ENCODE results near the gene ACOT12.

The ACOT12 gene

DNA sequence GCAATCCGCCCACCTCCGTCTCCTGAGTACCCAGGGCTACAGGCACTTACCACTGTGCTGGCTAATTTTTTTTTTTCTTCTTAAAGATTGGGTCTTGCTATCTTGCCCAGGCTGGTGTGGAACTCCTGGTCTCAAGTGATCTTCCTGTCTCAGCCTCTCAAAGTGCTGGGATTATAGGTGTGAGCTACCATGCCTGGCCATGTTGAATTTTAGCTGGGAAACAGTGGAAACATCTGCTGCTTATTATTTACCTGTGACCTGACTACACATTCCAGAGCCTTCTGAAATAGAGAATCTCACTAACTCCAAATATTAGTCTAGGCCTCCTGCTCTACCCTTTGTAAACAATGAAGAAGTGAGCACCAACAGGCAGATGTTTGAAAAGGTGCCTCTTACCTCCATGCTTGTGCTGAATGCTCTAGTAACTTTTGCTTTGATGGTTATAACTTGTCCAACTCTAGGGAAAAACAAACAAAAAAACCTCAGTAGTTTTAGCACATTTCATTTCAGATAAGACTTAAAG, 22.5 kb downstream of the ACOT12 start:
- no peak overlapping the region for H3K4me3 ChIP-seq
- no peaks in the 10 kb centered on the region for H3K36me3 ChIP-seq
- H3K4me2 ChIP-seq = no peak overlapping the region
- H3K9me3 ChIP-seq = no peaks in the 10 kb centered on the region
- no peaks in the 10 kb centered on the region for H4K20me1 ChIP-seq
- no peak overlapping the region for H3K27ac ChIP-seq
- H3K9ac ChIP-seq = no peak overlapping the region
- TF ChIP-seq Cebpa-rat (IDR thresholded peaks at IDR 0.05) = no peak
- H3K27me3 ChIP-seq = no peaks in the 10 kb centered on the region
- H3K4me1 ChIP-seq = no peaks in the 10 kb centered on the region

GRCh38 chr5:81370912-81371311, 23.0 kb downstream of the ACOT12 start:
- Histone ChIP-seq H3K4me2 (no peak overlapping the region), H3K36me3 (no peaks in the 10 kb centered on the region), H4K20me1 (no peaks in the 10 kb centered on the region), H3K4me3 (no peak overlapping the region), H3K4me1 (no peaks in the 10 kb centered on the region), H3K9ac (no peak overlapping the region), H3K9me3 (no peaks in the 10 kb centered on the region), H3K27ac (no peak overlapping the region), H3K27me3 (no peaks in the 10 kb centered on the region)
- TF ChIP-seq Cebpa-rat (IDR thresholded peaks at IDR 0.05) = no peak

- no peaks in the 10 kb centered on the region for H3K4me1 ChIP-seq
- H3K4me2 ChIP-seq = no peak overlapping the region
- no peaks in the 10 kb centered on the region for H3K27me3 ChIP-seq
- H4K20me1 ChIP-seq = no peaks in the 10 kb centered on the region
- H3K4me3 ChIP-seq = no peak overlapping the region
- no peak overlapping the region for H3K27ac ChIP-seq
- no peak overlapping the region for H3K9ac ChIP-seq
- no peaks in the 10 kb centered on the region for H3K36me3 ChIP-seq
- no peaks in the 10 kb centered on the region for H3K9me3 ChIP-seq
- no peak for TF ChIP-seq Cebpa-rat (IDR thresholded peaks at IDR 0.05)
Observed at GRCh38 chr5:81365541-81365940, 28.4 kb downstream of the ACOT12 start.

DNA sequence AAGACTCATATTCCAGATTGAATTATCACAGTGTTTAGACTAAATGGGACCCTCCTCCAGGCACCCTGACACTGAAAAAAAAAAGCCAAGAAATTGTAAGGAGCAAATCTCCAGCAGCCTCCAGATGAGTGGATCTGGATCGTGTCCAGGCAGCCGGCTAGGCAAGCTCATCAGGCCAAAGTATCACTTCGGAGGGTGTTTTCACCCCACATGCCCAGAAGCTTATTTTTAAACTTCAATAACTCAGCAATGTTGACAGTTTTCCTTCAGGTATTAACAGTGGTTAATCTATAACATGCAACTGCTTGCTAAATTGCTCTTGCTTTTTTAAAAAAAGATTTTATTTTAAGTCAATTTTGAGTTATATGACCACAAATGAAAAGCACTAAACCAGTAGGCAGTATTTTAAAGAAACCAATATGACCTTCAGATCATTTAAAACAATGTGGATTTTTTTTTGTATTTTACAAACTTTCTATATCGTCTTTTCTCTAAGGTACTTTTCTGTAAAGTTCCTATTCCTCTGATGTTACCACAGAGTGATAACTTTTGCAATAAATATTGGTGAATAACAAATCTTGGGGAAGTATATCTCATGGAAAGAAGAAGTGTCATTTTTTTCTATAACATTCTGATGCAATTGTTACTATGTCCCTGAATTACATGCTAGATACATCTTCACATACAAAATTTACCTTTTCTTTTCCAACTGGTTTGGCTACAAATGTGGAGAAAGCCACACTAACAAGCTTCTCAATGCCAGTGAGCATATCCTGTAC, 30.7 kb downstream of the ACOT12 start:
- Histone ChIP-seq H3K9me3 (no peaks in the 10 kb centered on the region), H3K4me1 (peaks cover 8% of the 10 kb centered on the region), H3K9ac (no peak overlapping the region), H3K4me2 (no peak overlapping the region), H3K4me3 (no peak overlapping the region), H4K20me1 (no peaks in the 10 kb centered on the region), H3K36me3 (no peaks in the 10 kb centered on the region), H3K27me3 (no peaks in the 10 kb centered on the region), H3K27ac (no peak overlapping the region)
- TF ChIP-seq Cebpa-rat (IDR thresholded peaks at IDR 0.05) = no peak

DNA sequence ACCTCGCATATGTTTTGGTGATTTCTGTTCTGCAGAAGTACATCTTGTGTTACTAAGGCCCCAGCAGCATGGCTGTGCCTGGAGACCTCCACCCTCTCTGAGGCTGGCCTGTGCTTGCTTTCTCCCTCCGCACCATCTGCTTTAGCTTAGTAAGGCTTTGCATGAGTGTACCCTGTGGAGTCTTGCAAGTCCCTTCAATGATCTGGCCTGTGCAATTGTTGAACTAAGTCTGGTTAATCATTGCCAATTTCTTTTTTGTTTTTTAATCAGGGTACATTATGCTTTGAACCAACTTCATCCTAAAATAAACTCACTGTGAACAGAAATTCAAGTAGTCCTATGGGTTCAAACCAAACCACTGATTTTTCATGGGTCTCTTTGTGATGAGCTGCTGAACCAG, 32.3 kb downstream of the ACOT12 start:
- H3K27me3 ChIP-seq = no peaks in the 10 kb centered on the region
- H3K4me3 ChIP-seq = no peak overlapping the region
- H3K9me3 ChIP-seq = no peaks in the 10 kb centered on the region
- no peaks in the 10 kb centered on the region for H3K36me3 ChIP-seq
- no peak overlapping the region for H3K9ac ChIP-seq
- H3K4me1 ChIP-seq = peaks cover 8% of the 10 kb centered on the region
- H4K20me1 ChIP-seq = no peaks in the 10 kb centered on the region
- no peak overlapping the region for H3K27ac ChIP-seq
- H3K4me2 ChIP-seq = no peak overlapping the region
- TF ChIP-seq Cebpa-rat (IDR thresholded peaks at IDR 0.05) = no peak

DNA sequence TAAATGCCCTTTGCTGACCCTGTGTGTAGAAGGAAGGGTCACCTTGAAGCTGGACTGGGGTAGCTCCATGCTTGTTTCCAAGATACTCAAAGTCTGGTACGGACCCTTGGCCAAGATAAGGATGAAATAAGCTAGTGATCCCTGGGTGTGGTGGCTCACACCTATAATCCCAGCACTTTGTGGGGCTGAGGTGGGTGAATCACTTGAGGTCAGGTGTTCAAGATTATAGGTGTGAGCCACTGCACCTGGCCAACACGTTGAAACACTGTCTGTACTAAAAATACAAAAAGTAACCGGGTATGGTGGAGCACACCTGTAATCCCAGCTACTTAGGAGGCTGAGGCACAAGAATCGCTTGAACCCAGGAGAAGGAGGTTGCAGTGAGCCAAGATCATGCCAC, 33.3 kb downstream of the ACOT12 start:
- Histone ChIP-seq H3K4me2 (no peak overlapping the region), H3K27ac (no peak overlapping the region), H3K27me3 (no peaks in the 10 kb centered on the region), H3K4me3 (no peak overlapping the region), H3K36me3 (no peaks in the 10 kb centered on the region), H3K9me3 (no peaks in the 10 kb centered on the region), H3K4me1 (peaks cover 8% of the 10 kb centered on the region), H3K9ac (no peak overlapping the region), H4K20me1 (no peaks in the 10 kb centered on the region)
- TF ChIP-seq Cebpa-rat (IDR thresholded peaks at IDR 0.05) = no peak

GRCh38 chr5:81359881-81360280, 34.1 kb downstream of the ACOT12 start:
- no peaks in the 10 kb centered on the region for H3K9me3 ChIP-seq
- no peak for TF ChIP-seq Cebpa-rat (IDR thresholded peaks at IDR 0.05)
- H3K27me3 ChIP-seq = no peaks in the 10 kb centered on the region
- no peak overlapping the region for H3K4me3 ChIP-seq
- no peak overlapping the region for H3K27ac ChIP-seq
- H3K9ac ChIP-seq = no peak overlapping the region
- H3K4me1 ChIP-seq = peaks cover 8% of the 10 kb centered on the region
- no peaks in the 10 kb centered on the region for H3K36me3 ChIP-seq
- no peaks in the 10 kb centered on the region for H4K20me1 ChIP-seq
- no peak overlapping the region for H3K4me2 ChIP-seq

- Histone ChIP-seq H4K20me1 (no peaks in the 10 kb centered on the region), H3K27ac (no peak overlapping the region), H3K9ac (no peak overlapping the region), H3K27me3 (no peaks in the 10 kb centered on the region), H3K4me1 (peaks cover 8% of the 10 kb centered on the region), H3K9me3 (no peaks in the 10 kb centered on the region), H3K36me3 (no peaks in the 10 kb centered on the region), H3K4me2 (peak overlapping the region; percentile 9; the same call in 1 of the 2 replicates), H3K4me3 (no peak overlapping the region)
- no peak for TF ChIP-seq Cebpa-rat (IDR thresholded peaks at IDR 0.05)
Observed at GRCh38 chr5:81359108-81359507, 34.8 kb downstream of the ACOT12 start.

DNA sequence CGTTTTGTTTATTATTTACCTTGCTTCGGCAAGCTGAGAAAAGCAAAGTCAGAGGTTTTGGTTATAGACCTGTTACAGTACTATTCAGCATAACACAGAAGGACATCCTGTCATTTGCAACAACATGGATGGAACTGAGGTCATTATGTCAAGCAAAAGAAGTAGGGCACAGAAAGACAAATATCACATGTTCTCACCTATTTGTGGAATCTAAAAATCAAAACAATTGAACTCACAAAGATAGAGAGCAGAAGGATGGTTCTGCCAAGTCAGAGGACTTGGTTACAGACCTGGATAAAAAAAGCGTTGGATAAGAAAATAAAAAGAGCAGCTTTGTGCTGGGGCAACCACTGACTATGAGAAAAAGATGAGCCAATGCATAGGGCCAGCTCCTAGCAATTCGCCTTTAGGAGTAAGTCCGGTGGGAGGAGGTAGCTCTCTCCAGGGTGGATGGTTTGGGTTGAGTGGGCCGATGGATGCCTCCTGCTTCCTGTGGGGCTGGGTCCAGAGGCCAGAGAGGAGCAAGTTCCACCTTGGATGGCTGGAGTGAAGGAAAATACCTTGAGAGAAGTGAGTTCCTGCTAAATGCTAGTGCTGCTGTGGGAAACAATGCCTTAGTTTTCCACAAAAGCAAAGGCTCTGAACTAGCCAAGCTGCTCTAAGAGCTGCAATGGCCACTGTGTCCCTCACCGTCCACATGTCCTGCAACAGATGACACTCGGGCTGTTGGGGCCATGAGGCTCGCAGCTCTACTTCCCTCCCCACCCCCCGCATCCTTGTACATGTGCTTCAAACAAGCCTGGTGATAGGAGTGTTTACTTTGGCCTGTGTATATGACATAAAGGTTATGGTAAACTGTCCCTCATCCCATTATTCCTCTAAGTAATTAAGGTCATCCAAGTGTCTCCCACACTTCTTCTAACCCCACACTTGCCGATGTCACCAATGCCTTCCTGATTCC, 38.4 kb downstream of the ACOT12 start:
- Histone ChIP-seq H3K4me3 (no peak overlapping the region), H3K36me3 (no peaks in the 10 kb centered on the region), H3K27me3 (no peaks in the 10 kb centered on the region), H3K4me2 (no peak overlapping the region), H3K27ac (no peak overlapping the region), H3K4me1 (peaks cover 8% of the 10 kb centered on the region), H3K9me3 (no peaks in the 10 kb centered on the region), H4K20me1 (no peaks in the 10 kb centered on the region), H3K9ac (no peak overlapping the region)
- no peak for TF ChIP-seq Cebpa-rat (IDR thresholded peaks at IDR 0.05)

GRCh38 chr5:81354093-81354492, 39.8 kb downstream of the ACOT12 start:
- no peaks in the 10 kb centered on the region for H3K9me3 ChIP-seq
- no peak overlapping the region for H3K9ac ChIP-seq
- no peak overlapping the region for H3K4me3 ChIP-seq
- no peaks in the 10 kb centered on the region for H3K36me3 ChIP-seq
- no peak overlapping the region for H3K27ac ChIP-seq
- H3K4me2 ChIP-seq = no peak overlapping the region
- TF ChIP-seq Cebpa-rat (IDR thresholded peaks at IDR 0.05) = no peak
- H3K4me1 ChIP-seq = peaks cover 4% of the 10 kb centered on the region
- no peaks in the 10 kb centered on the region for H3K27me3 ChIP-seq
- H4K20me1 ChIP-seq = no peaks in the 10 kb centered on the region

All from BLaER1 (cell line).